GM18909 (cell line): ENCODE data around the gene SLC17A7.
"Not testable (repeated sequence)": the region's sequence is repeated elsewhere in the genome, so short reads cannot be mapped to it uniquely, and the experiment has no call there.

Experiments
- ATAC-seq: cut with Tn5 transposase; IDR thresholded peaks from one replicate; pipeline ENCODE4 v1.9.1; 2021; ENCODE audit warnings: mild to moderate bottlenecking; ENCODE audit not compliant: unreplicated experiment, poor library complexity

Gene SLC17A7

DNA sequence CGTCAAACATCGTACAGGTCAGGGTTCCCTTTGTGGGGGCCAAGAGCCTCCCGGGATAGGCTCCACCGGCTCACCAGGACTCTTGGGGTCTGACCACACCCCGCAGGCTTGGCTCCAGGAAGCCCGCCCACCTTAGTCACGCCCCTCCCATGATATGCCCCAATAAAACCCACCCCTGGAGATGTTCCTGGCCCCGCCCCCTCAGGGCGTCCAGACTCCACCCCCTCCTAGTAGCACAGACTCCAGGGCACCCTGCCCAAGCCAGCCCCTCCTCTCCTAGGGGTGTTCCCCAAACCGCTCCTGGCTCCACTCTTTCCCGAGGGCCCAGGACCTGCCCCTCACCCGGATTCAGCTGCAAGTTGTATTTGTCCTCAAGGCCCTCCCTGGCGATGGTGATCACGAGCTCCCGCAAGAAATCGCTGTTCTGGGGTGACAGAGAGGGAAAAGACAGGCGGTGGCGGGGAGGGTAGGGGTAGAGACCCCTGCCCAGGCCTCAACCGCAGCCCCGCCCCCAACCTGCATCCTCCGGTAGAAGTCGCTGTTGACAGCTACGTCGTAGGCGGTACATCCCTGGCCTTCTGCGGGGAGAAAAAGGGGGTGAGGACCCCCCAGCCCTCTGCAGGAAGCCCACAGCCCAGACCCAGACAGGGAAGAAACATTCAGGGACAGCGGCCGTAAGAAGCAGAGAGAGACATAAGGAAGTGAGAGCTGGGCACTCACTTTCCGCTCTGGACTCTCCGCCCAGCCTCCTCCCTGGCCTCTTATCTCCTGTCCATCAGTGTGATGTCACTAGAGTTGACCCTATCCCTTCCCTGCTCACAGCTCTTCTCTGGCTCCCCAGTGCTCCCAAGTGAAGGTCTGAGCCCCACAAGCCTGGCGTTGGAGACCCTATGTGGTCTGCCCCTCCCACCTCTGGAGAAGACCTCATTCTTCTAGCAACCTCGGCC lies 6.4 kb upstream of the SLC17A7 start:
- no peak for ATAC-seq

DNA sequence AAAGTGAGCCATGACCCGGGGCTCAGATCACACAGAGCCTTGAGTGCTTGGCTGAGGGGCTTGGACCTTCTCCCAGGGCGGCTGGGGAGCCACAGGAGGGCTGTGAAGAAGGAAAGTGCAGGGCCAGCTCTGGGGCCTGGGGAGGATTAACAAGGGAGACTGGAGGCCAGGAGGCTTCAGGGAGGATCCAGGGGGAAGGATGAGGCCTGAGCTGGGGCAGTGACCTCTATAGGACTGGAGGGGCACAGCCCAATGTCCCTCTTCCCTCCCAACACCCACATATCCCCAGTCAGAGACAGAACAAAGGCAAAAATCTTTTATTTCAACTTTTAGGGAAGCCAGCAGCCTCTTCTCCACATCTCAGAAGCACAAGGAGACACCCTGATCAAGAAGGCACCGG lies 4.7 kb upstream of the SLC17A7 start:
- ATAC-seq, result no peak

DNA sequence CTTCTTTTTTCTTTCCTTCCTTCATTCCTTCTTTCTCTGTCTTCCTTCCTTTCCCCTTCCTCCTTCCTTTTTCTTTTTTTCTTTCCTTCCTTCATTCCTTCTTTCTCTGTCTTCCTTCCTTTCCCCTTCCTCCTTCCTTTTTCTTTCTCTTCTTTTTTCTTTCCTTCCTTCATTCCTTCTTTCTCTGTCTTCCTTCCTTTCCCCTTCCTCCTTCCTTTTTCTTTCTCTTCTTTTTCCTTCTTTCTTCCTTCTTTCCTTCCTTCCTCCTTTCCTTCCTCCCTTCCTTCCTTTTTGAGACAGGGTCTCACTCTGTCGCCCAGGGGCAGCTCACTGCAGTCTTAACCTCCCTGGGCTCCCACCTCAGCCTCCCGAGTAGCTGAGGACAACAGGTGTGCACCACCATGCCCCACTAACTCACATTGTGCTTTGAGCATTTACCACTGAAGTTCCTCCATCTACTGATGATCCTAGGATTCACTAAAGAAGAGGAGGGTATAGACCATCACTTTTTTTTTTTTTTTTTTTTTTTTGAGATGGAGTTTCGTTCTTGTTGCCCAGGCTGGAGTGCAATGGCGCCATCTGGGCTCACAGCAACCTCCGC lies 2.9 kb upstream of the SLC17A7 start:
- not testable (repeated sequence) for ATAC-seq

DNA sequence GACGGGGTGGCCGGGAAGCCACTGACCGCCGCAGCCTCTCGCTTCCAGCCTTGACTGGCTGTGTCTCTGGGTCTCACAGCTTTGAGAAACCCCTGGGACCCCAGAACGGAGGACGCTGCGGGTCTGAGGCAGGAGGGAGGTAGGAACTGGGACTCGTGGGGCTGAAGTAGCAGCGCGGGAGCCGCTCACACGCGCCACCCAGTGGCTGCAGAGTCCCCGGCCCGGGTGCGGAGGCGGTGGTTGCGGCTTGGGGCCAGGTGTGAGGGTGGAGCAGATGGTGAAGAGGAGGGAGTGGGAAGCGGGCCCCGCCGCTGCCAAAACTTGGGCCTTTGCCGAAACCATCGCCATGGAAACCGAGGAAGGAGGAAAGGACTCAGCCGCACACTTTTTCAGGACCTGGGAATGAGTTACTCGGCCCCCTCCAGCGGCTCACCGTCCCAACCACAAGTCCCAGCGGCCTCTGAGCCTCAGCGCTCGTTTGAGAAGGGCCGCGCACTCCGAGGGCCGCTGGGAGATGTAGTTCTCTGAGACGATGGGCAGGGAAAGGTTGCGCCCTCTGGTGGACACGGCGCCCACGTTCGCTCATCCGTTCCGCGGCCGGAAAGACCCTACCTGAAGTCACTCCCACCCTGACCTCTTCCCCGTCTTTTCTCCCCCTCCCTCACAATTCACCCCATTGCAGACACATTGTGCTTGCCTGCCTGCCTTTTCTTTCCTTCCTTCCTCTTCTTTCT lies 2.2 kb upstream of the SLC17A7 start:
- peak; percentile 77 for ATAC-seq

DNA sequence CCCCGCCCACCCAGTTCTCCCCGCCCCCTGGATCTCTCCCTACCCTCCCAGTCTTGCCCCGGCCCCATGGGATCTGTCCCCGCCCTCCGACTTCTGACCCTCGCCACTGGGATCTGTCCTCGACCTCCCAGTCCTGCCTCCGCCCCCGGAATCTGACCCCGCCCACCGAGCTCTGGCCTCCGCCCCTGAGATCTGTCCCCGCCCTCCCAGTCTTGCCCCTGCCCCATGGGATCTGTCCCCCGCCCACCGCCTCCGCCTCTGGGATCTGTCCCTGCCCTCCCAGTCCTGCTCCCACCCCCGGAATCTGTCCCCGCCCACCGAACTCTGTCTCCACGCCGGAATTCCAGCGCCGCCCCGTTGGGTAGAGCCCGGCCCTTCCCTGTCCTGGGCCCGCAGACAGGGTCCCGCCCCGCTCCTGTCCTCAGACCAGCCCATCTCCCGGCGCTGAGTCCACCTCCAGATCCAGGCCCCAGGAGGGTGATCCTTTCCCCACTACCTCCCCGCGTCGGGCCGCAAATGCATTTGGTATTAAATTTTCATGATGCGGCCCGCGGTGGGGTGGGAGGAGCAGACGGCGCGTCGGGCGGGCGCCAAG lies 1.5 kb upstream of the SLC17A7 start:
- peak; percentile 17 for ATAC-seq

DNA sequence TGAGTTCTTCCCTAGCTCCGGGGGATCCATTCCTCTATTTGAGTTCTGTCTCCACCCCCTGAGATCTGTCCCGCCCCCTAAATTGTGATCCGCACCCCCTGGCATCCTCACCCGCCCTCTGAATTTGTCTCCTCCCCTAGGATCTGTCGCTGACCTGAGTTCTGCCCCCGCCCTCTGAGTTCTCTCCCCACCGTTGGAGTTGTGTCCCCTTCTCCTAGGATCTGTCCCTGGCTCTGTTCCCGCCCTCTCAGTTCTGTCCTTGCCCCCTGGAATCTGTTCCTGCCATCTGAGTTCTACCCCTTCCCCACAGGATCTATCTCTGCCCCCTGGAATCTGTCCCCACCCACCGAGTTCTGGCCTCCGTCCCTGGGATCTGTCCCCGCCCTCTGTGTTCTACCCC lies 1.0 kb upstream of the SLC17A7 start:
- ATAC-seq, result no peak

DNA sequence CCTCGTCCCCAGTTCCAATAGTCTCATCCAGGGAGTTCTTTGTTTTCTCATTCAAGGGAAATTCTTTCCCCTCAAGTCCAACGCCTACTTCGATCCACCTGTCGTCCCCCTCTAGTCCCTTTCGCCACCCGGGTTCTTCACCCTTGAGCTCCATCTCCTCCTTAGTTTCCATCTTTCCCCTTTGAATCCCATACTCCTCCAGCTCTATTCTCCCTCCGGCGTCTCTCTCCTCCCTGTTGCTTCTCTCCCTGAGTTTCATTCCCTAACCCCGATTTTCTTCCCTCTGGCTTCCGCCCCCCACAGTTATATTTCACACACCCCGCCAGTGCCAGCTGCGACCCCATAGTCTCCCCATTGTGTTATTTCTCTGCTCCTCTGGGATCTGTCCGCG lies 628 bp upstream of the SLC17A7 start:
- no peak for ATAC-seq

DNA sequence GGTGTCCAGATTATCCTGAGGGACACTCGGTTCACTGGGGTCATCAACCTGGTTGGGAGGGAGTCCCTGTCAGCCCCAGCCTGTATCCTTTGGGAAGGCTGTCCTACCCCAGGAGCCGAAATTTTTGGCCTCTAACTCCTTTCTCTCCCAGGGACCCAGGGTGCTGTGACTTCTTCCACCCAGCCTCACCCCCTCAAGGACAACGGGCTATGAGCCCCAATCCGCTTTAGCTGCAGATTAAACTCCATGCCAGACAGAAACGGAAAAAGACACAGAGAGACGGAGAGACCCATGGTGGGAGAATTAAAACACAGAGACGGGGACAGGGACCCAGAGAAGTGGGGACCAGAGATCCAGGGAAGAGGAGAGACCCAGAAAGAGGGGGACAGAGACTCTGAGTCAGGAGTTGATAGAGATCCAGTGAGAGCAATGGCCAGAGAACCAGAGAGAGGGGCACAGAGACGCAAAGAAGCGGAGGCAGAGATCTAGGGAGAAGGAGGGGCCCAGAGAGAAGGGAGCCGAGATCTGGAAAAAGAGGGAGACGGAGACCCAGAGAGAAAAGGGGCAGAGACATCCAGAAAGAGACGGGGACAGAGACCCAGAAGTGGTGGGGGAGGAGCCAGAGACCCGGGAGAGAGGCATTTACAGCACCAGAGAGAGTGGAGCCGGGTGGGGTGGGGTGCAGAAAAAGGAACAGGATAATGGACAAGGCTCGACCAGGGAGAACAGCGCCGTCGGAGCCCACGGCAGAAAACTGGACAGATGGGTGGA lies 703 bp downstream of the SLC17A7 start:
- ATAC-seq, result no peak

DNA sequence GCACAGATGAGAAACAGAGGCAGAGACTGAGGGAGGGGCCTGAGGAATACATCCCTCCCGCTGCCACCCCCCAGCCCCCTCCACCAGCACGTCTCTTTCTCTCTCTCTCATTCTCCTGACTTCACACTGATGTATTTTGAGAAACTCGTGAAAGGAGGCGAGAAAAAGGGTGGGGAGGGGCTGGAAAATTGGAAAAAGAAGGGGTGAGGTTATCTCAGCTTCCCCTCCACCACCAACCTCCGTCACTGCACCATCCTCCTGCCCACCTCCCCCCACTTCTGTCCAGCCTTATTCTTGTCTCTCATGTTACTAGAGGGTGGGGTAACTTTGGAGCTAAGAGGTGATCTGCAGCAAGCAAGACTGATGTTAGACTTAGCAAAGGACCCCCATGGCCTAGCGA lies 1.5 kb downstream of the SLC17A7 start:
- no peak for ATAC-seq

DNA sequence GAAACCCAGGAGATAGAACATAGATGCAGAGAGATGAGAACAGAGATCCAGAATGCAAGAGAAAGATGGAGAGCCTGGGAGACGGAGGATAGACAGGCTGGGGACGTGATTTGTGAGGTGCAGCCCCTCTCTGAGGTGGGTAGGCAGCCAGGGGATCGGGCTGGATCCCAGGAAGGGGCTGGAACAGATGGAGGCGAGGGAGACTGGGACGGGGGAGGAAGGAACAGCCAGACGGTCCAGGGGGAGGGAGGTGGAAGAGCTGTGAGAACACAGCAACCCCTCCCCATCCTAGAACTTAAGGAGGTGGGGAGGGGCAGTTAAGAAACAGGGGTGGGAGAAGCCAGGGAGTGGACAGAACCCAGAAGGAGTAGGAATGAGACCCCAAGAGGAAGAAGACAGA lies 3.1 kb downstream of the SLC17A7 start:
- ATAC-seq, result no peak

DNA sequence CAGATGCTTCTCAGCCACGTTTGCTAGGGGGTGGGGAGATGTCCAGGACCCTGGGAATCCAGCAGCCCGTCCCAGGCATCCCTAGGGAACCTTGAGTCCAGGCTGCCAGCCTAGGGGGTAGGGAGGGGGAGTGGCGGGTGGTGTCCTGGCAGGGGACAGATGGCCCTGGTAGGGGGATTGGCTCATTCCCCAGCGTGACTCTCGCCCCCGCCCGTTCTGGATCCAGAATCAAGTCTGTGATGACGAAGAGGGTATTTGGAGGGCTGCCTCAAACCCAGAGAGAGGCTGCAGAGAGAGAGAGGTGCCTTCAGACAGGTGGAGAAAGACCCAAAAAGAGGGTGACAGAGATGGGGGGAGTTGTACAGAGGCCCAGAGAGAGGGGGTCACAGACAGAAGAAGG lies 4.1 kb downstream of the SLC17A7 start:
- no peak for ATAC-seq

DNA sequence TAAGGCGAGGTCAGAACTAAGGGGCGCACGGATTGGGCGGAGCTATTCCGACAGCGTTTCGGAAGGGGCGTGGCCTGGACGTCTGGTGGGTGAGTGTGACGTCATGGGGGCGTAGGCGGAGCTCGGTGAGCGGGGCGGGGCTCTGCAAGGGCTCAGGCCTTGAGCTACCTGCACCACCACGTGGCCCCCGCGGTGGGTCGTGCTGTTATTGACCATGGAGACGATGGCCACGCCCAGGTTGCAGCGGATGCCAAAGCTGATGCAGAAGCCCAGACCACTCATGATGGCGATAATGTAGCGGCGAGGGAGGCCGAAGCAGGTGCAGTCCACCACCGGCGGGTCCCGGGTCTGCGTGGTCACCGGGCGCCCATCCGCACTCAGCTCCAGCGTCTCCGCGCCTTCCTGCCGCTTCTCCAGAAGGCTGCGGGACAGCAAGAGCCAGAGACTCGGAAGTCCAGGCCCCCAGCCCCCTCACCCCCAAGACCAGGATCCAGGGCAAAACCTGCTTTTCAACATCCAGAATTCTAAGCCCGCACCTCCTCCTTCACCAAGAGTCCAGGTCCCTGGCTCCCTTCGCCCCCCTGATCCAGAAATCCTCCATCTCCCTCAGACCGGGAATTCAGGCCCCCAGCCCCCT lies 4.8 kb downstream of the SLC17A7 start:
- no peak for ATAC-seq

DNA sequence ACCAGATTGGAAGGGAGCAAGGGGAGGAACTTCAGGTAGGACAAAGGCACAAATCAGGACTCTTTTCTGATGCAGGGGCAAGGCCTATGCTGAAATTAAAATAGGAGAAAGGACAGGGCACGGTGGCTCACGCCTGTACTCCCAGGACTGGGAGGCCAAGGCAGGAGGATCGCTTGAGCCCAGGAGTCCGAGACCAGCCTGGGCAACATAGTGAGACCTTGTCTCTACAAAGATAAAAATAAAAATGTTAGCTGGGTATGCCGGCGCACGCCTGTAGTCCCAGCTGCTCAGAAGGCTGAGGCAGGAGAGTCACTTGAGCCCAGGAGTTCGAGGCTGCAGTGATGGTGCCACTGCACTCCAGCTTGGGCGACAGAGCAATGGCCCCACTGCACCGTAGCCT lies 5.7 kb downstream of the SLC17A7 start:
- ATAC-seq, result no peak

DNA sequence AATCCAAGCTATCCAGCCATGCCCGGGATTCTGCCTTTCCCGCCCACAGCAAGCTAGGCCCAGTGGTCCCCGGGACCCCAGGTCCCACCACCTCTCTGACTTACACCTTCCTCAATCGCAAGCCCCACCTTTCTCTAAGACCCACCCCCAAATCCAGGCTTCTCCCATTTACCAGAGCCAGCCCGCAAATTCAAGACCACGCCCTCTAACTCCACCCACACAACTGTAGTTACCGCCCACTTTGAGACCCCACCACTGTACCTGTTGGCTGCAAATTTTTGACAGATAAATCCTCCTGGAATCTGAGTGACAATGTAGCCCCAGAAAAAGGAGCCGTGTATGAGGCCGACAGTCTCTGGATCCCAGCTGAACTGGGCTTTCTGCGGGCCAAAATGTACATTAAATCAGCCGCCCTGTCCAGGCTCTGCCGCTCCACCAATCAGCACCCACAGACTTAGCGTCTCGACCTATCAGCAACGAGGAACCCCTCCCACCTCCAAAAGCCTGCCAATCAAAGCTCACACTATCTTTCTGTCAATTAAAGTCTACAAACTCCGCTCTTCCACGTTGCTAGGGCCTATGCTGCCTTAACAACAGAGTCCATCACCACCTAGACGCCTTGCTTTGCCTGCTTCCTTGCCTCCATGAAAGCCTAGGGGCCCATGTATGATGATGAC lies 6.3 kb downstream of the SLC17A7 start:
- no peak for ATAC-seq

DNA sequence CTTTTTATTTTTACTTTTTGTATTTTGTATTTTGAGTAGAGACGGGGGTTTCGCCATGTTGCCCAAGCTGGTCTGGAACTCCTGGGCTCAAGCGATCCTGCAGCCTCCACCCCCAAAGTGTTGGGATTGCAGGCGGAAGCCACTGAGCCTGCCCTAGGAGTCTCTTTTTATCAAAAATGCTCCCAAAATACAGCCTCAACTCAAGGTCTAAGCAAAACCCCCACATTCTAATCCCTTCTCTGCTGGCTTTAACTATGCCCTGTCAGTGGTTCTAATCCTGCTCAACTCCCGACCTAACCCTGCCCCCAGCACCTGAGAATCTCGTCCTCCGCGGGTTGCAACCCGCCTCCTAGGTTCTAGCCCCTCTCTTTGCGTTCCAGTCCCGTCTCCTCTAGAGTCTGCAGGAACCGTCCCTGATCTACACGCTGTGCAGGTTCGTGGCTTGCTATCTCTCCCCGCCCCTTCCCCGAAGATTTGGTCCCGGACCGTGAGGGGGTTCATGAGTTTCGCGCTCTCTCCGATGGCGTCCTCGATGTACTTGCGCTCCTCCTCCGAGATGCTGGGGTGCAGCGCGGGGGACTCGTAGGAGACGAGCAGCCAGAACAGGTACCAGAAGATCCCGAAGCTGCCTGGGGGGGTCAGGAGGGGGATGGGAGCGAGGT lies 8.0 kb downstream of the SLC17A7 start:
- ATAC-seq, result no peak

DNA sequence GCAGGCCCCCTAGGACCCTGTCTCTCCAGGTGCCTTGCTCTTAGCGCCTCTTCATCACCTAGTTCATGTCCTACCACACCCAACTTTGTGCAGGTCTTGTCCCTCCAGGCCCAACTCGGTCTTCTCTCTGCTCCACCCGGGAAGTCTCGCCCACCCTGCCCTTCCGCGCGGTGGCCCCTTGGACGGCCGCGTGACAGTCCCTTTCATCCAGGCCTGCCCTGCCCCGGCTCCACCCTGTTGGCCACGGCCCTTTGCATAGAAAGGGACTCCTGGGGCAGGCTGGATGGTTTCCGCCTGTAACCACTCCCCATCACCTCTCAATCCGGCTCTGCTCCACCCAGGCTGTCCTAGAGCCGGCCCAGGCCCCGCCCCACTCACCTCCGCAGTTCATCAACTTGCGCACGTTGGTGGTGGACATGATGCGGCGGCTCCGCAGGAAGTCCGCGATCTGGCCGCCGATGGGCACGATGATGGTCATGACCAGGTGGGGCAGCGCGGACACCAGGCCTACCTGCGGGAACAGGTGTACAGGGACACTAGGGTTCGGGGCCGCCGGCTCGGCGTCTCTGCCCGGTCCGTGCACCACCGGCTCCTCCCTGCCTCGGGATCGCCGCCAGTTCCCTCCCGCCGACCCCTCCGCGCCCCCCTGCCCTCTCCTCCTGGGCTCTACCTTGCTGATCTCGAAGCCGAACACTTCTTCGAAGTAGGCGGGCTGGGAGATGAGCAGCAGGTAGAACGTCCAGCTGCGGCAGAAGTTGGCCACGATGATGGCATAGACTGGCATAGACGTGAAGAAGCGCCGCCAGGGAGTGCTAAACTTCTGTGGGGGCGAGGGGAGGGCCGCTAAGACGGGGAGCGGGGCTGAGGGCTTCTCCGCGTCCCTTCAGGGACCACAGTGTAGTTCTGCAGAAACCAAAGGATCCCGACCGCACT lies 8.9 kb downstream of the SLC17A7 start:
- ATAC-seq, result no peak

DNA sequence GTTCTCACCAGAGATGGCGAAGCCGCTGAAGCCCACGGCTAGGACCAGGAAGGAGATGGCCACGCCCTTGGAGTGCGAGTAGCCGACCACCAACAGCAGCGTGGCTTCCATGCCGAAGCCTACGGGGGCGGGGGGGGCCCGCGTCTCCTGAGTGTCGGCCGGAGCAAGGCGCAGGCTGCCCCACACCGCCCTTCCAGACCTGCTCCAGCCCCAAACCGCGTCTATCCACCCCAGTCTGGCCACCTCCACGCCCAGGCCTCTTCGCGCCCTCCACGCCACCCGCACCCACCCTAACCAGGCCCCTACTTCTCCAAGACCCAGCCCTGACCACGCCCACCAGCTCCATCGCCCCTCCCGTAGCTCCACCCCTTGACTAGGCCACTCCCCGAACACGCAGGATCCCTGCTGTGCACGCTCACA lies 10.0 kb downstream of the SLC17A7 start:
- ATAC-seq, result no peak
